CD4-positive, alpha-beta memory T cell (primary cell): ENCODE measurements around the gene TMEM248. TPM values are rescaled to one million over a fixed set of nuclear protein-coding genes. Genes with fewer than 3 reads are reported as not detected.

Source experiments
- CTCF ChIA-PET: fragments of 350-600 bp; sonication (Branson Sonifier 250); formaldehyde crosslinking; loops from one replicate; lab custom pipeline; 2021; ENCODE audit warnings: inconsistent platforms; ENCODE audit not compliant: partially characterized antibody; lab: Charles Lee
- POLR2A ChIA-PET: fragments of 350-600 bp; sonication (Branson Sonifier 250); formaldehyde crosslinking; loops from one replicate; lab custom pipeline; 2021; ENCODE audit not compliant: partially characterized antibody; lab: Charles Lee
- DNase-seq, 5 donors: peaks; one replicate each; pipeline versions ENCODE4 v3.0.0 to v3.0.0-alpha.2; 2020 to 2022; ENCODE audit warnings: mixed read lengths in 1 of 5
- H3K27ac ChIP-seq: one replicate; pipeline ENCODE4 v1.7.0; 2013; ENCODE audit warnings: low read depth, low read length
- H3K27me3 ChIP-seq: 2 replicates; pipeline ENCODE4 v1.7.0; 2013; ENCODE audit warnings: mild to moderate bottlenecking, low read length, moderate library complexity; ENCODE audit not compliant: insufficient read depth
- H3K36me3 ChIP-seq: 2 replicates; pipeline ENCODE4 v1.7.0; 2013; ENCODE audit warnings: mild to moderate bottlenecking, low read length, moderate library complexity; ENCODE audit not compliant: insufficient read depth
- H3K4me1 ChIP-seq: 2 replicates; pipeline ENCODE4 v1.7.0; 2013; ENCODE audit warnings: mild to moderate bottlenecking, low read length, moderate library complexity; ENCODE audit not compliant: insufficient read depth
- H3K4me3 ChIP-seq, 2 donors: one replicate each; pipeline ENCODE4 v1.7.0; 2013; ENCODE audit warnings: low read length in 2 of 2, mild to moderate bottlenecking in 1 of 2
- H3K9me3 ChIP-seq, 2 donors: one replicate each; pipeline ENCODE4 v1.7.0; 2013; ENCODE audit warnings: low read length in 2 of 2, control low read depth in 1 of 2; ENCODE audit not compliant: control insufficient read depth in 1 of 2
- H3K27ac Mint-ChIP-seq, 7 donors: one replicate each; pipeline ENCODE4 v1.8.0; 2020 to 2021; ENCODE audit warnings: mixed read lengths in 7 of 7, mild to moderate bottlenecking in 6 of 7, inconsistent platforms in 3 of 7, moderate library complexity in 3 of 7
- H3K27me3 Mint-ChIP-seq, 2 donors: one replicate each; pipeline ENCODE4 v1.8.0; 2020 to 2021; ENCODE audit warnings: mixed read lengths in 2 of 2
- H3K36me3 Mint-ChIP-seq, 2 donors: one replicate each; pipeline ENCODE4 v1.8.0; 2020 to 2021; ENCODE audit warnings: mixed read lengths in 2 of 2, inconsistent platforms in 1 of 2, mild to moderate bottlenecking in 1 of 2
- H3K4me1 Mint-ChIP-seq, 4 donors: one replicate each; pipeline ENCODE4 v1.8.0; 2020 to 2021; ENCODE audit warnings: mixed read lengths in 4 of 4, mild to moderate bottlenecking in 1 of 4
- H3K4me3 Mint-ChIP-seq, 8 donors: one replicate each; pipeline ENCODE4 v1.8.0; 2020 to 2021; ENCODE audit warnings: mixed read lengths in 8 of 8, mild to moderate bottlenecking in 7 of 8, moderate library complexity in 6 of 8, inconsistent platforms in 3 of 8
- H3K9me3 Mint-ChIP-seq, 8 donors: one replicate each; pipeline ENCODE4 v1.8.0; 2020 to 2021; ENCODE audit warnings: mixed read lengths in 8 of 8, mild to moderate bottlenecking in 5 of 8, inconsistent platforms in 3 of 8, moderate library complexity in 1 of 8
- intact Hi-C: fragments of 100-400 bp; cut with micrococcal nuclease; formaldehyde crosslinking; loops from one replicate; pipeline ENCODE4 v1.15.1; 2023
- polyA plus RNA-seq, 2 donors: library from polyadenylated mRNA; unstranded; fragments of 300-500 nt; fragmentation: Illumina TruSeq; gene quantifications; one replicate each; pipeline ENCODE4 v1.2.3, GENCODE V29; 2021
- total RNA-seq, 2 experiments: library from RNA; stranded (reverse); gene quantifications; one replicate each; pipeline ENCODE4 v1.2.3, GENCODE V29; 2021

Gene TMEM248
- total and polyA plus RNA-seq, 4 experiments from 2014 or later: 95.9 to 134 (median 112) TPM

- Mint-ChIP-seq H3K4me3 (peak overlapping the region in 1 of 8 donors; percentile 20), H3K36me3 (peaks cover 21 to 42% of the 10 kb centered on the region in 2 donors), H3K4me1 (peaks cover 42 to 87% (median 61%) of the 10 kb centered on the region in 4 donors), H3K27ac (no peak overlapping the region), H3K27me3 (no peaks in the 10 kb centered on the region), H3K9me3 (no peaks in the 10 kb centered on the region)
- intact Hi-C loops: no loop called here
- no peak for DNase-seq
- Histone ChIP-seq H3K4me3 (no peak overlapping the region), H3K4me1 (peaks cover 85% of the 10 kb centered on the region), H3K9me3 (no peaks in the 10 kb centered on the region), H3K27ac (no peak overlapping the region), H3K27me3 (no peaks in the 10 kb centered on the region), H3K36me3 (peaks cover 7% of the 10 kb centered on the region)
- ChIA-PET CTCF (no interaction called here), POLR2A (interaction anchor here (1.0 kb wide), 1 partner anchor 82 kb away, joined by 4 read pairs; no protein-coding TSS in a partner anchor)
These were observed 6.4 kb downstream of the TMEM248 start for GRCh38 chr7:66927348-66927948.

DNA sequence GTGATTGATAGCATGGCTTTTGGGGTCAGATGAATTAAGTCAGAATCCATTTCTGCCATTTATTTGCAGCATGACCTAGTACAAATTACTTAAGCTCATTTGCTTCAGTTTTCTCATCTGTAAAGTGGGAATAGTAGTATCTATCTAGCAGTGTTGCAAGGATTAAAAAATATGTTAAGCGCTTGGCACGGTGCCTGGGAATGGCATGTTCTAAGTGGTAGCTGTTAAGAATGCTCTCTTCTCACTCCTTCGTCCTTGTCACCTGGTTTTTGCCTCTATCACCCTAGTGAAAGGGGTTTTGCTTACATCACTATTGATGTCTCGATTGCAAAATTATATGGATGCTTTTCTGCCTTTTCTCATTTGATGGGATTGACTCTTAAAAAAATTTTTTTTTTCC, 7.4 kb downstream of the TMEM248 start:
- Histone ChIP-seq H3K4me3 (no peak overlapping the region), H3K9me3 (no peaks in the 10 kb centered on the region), H3K36me3 (peaks cover 7% of the 10 kb centered on the region), H3K27me3 (no peaks in the 10 kb centered on the region), H3K27ac (no peak overlapping the region), H3K4me1 (peaks cover 80% of the 10 kb centered on the region)
- intact Hi-C loops: no loop called here
- ChIA-PET POLR2A (interaction anchor here (0.9 to 1.0 kb wide), 2 partner anchors 18 to 83 kb away, joined by 3 to 4 read pairs; no protein-coding TSS in a partner anchor), CTCF (no interaction called here)
- Mint-ChIP-seq H3K27me3 (no peaks in the 10 kb centered on the region), H3K4me3 (no peak overlapping the region), H3K36me3 (peaks cover 21 to 41% of the 10 kb centered on the region in 2 donors), H3K27ac (peak overlapping the region in 2 of 7 donors; percentile 48 to 82), H3K4me1 (peaks cover 43 to 87% (median 60%) of the 10 kb centered on the region in 4 donors), H3K9me3 (no peaks in the 10 kb centered on the region)
- DNase-seq: no peak

DNA sequence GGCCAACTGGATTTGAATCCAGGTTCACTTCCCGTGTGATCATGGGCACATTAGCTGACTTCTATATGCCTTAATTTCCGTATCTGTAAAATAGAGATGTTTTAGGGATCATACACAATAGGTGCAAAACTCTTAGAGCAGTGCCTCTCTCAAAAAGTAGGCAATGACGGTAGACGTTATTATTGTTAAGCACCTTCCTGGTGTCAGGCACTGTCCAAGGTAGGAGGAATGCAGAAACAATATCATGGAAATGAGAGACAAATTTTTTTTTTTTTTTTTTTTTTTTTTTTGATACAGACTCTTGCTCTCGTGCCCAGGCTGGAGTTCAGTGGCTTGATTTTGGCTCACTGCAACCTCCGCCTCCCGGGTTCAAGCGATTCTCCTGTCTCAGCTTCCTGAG, 8.1 kb downstream of the TMEM248 start:
- Histone ChIP-seq H3K9me3 (no peaks in the 10 kb centered on the region), H3K4me3 (no peak overlapping the region), H3K27ac (no peak overlapping the region), H3K27me3 (no peaks in the 10 kb centered on the region), H3K36me3 (peaks cover 10% of the 10 kb centered on the region), H3K4me1 (peaks cover 78% of the 10 kb centered on the region)
- Mint-ChIP-seq H3K36me3 (peaks cover 24 to 40% of the 10 kb centered on the region in 2 donors), H3K27me3 (no peaks in the 10 kb centered on the region), H3K27ac (peak overlapping the region in 2 of 7 donors; percentile 7 to 48), H3K4me3 (peak overlapping the region in 2 of 8 donors; percentile 6 to 43), H3K4me1 (peaks cover 43 to 84% (median 58%) of the 10 kb centered on the region in 4 donors), H3K9me3 (no peaks in the 10 kb centered on the region)
- DNase-seq: no peak
- ChIA-PET CTCF (no interaction called here), POLR2A (interaction anchor here (0.9 to 1.3 kb wide), 2 partner anchors 17 to 84 kb away, joined by 3 to 4 read pairs; no protein-coding TSS in a partner anchor)
- intact Hi-C loops: no loop called here

- peaks cover 85% of the 10 kb centered on the region for H3K4me1 ChIP-seq
- H3K4me3 ChIP-seq: no peak overlapping the region
- POLR2A ChIA-PET: interaction anchor here (1.3 to 1.9 kb wide), 2 partner anchors 8 to 85 kb away, joined by 4 to 9 read pairs; partner anchors contain the start of gene TMEM248
- peaks cover 24 to 43% of the 10 kb centered on the region in 2 donors for H3K36me3 Mint-ChIP-seq
- H3K9me3 ChIP-seq: no peaks in the 10 kb centered on the region
- CTCF ChIA-PET: no interaction called here
- no peaks in the 10 kb centered on the region for H3K27me3 ChIP-seq
- no peak overlapping the region for H3K27ac ChIP-seq
- H3K36me3 ChIP-seq: peaks cover 10% of the 10 kb centered on the region
- H3K4me1 Mint-ChIP-seq: peaks cover 46 to 87% (median 62%) of the 10 kb centered on the region in 4 donors
- peak overlapping the region in 2 of 7 donors; percentile 7 to 17 for H3K27ac Mint-ChIP-seq
- peak overlapping the region in 5 of 8 donors; percentile 9 to 57 (median 47) for H3K4me3 Mint-ChIP-seq
- H3K27me3 Mint-ChIP-seq: no peaks in the 10 kb centered on the region
- H3K9me3 Mint-ChIP-seq: no peaks in the 10 kb centered on the region
- intact Hi-C loops: no loop called here
- DNase-seq: no peak
These were observed 8.9 kb downstream of the TMEM248 start for GRCh38 chr7:66929935-66930334.

DNA sequence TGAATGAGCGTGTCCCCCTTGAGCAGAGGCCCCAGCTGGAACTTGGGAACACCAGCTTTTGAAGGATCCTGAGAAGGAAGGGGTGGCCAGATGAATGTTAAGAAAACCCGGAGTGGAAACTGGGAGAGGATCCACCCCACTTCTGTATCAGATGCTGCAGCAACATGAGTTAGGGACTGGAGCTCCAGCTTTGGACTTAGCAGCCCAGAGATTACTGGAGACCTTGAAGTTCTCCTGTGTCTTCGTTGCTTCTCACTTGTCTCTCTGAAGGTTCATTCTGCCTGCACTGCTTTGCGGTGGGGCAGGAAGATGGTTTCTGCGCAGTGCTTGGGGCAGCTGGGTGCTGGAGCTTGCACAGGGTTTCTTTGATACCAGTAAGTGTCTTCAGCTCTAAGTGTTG, 9.3 kb downstream of the TMEM248 start:
- H3K27ac ChIP-seq: no peak overlapping the region
- peak overlapping the region in 3 of 8 donors; percentile 29 to 57 (median 47) for H3K4me3 Mint-ChIP-seq
- no peaks in the 10 kb centered on the region for H3K9me3 Mint-ChIP-seq
- intact Hi-C loops: no loop called here
- peaks cover 10% of the 10 kb centered on the region for H3K36me3 ChIP-seq
- POLR2A ChIA-PET: interaction anchor here (1.9 kb wide), 1 partner anchor 9 kb away, joined by 9 read pairs; the partner anchor contains the start of gene TMEM248
- H3K4me3 ChIP-seq: no peak overlapping the region
- H3K4me1 Mint-ChIP-seq: peaks cover 43 to 86% (median 59%) of the 10 kb centered on the region in 4 donors
- H3K27me3 Mint-ChIP-seq: no peaks in the 10 kb centered on the region
- no peaks in the 10 kb centered on the region for H3K27me3 ChIP-seq
- peaks cover 22 to 39% of the 10 kb centered on the region in 2 donors for H3K36me3 Mint-ChIP-seq
- CTCF ChIA-PET: no interaction called here
- no peaks in the 10 kb centered on the region for H3K9me3 ChIP-seq
- peak overlapping the region in 2 of 7 donors; percentile 7 to 17 for H3K27ac Mint-ChIP-seq
- no peak for DNase-seq
- H3K4me1 ChIP-seq: peaks cover 85% of the 10 kb centered on the region

GRCh38 chr7:66933469-66933868, 12.4 kb downstream of the TMEM248 start:
- H3K4me1 Mint-ChIP-seq: peaks cover 51 to 85% (median 66%) of the 10 kb centered on the region in 4 donors
- peaks cover 19 to 34% of the 10 kb centered on the region in 2 donors for H3K36me3 Mint-ChIP-seq
- no peaks in the 10 kb centered on the region for H3K9me3 Mint-ChIP-seq
- Histone ChIP-seq H3K27me3 (no peaks in the 10 kb centered on the region), H3K36me3 (peaks cover 6% of the 10 kb centered on the region), H3K9me3 (no peaks in the 10 kb centered on the region), H3K4me3 (no peak overlapping the region), H3K27ac (no peak overlapping the region), H3K4me1 (peaks cover 76% of the 10 kb centered on the region)
- intact Hi-C loops: no loop called here
- ChIA-PET CTCF (interaction anchor here (0.9 kb wide), 1 partner anchor 12 kb away, joined by 3 read pairs; no protein-coding TSS in a partner anchor), POLR2A (no interaction called here)
- H3K27ac Mint-ChIP-seq: peak overlapping the region in 4 of 7 donors; percentile 2 to 79 (median 56)
- peak overlapping the region in 5 of 8 donors; percentile 28 to 67 (median 42) for H3K4me3 Mint-ChIP-seq
- no peak for DNase-seq
- H3K27me3 Mint-ChIP-seq: no peaks in the 10 kb centered on the region

- H3K27ac ChIP-seq: no peak overlapping the region
- H3K36me3 Mint-ChIP-seq: peaks cover 33 to 50% of the 10 kb centered on the region in 2 donors
- no peak for DNase-seq
- ChIA-PET POLR2A (no interaction called here), CTCF (no interaction called here)
- H3K4me3 Mint-ChIP-seq: peak overlapping the region in 4 of 8 donors; percentile 7 to 54 (median 31)
- H3K27me3 Mint-ChIP-seq: no peaks in the 10 kb centered on the region
- peak overlapping the region in 4 of 7 donors; percentile 20 to 74 (median 37) for H3K27ac Mint-ChIP-seq
- no peaks in the 10 kb centered on the region for H3K27me3 ChIP-seq
- peaks cover 40% of the 10 kb centered on the region for H3K4me1 ChIP-seq
- H3K9me3 Mint-ChIP-seq: no peaks in the 10 kb centered on the region
- intact Hi-C loops: no loop called here
- no peaks in the 10 kb centered on the region for H3K9me3 ChIP-seq
- H3K4me1 Mint-ChIP-seq: peaks cover 41 to 63% (median 51%) of the 10 kb centered on the region in 4 donors
- H3K36me3 ChIP-seq: peaks cover 16% of the 10 kb centered on the region
- H3K4me3 ChIP-seq: no peak overlapping the region
These were observed 16.9 kb downstream of the TMEM248 start for GRCh38 chr7:66937940-66938339.
